HL-60/S4 treated with retinoic acid at 250 ng/mL for 4 days and 3 days (cell line): Measurements from ENCODE around the gene GRPEL2.

Source experiments
- in situ Hi-C: fragments of 300-500 bp; cut with MboI; formaldehyde crosslinking; loops from 2 replicates; pipeline ENCODE4 v1.7.0; 2022; ENCODE audit warnings: low sequenced_read_pairs

Gene GRPEL2

GRCh38 chr5:149355688-149356087 lies 10.4 kb downstream of the GRPEL2 start:
- in situ Hi-C loops: no loop called here

GRCh38 chr5:149356391-149356790 lies 11.1 kb downstream of the GRPEL2 start:
- in situ Hi-C loops: no loop called here

GRCh38 chr5:149357370-149358293 lies 12.3 kb downstream of the GRPEL2 start, which contains the start of gene PCYOX1L:
TSS of gene PCYOX1L (plus strand) at chr5:149358046. CDS start at chr5:149358069, 23 bp downstream.
- in situ Hi-C loops: no loop called here

GRCh38 chr5:149358294-149358651 lies 13.0 kb downstream of the GRPEL2 start:
- in situ Hi-C loops: no loop called here

GRCh38 chr5:149358868-149359495 lies 13.7 kb downstream of the GRPEL2 start:
- in situ Hi-C loops: no loop called here

GRCh38 chr5:149360272-149360671 lies 15.0 kb downstream of the GRPEL2 start:
- in situ Hi-C loops: no loop called here

GRCh38 chr5:149362541-149362940 lies 17.2 kb downstream of the GRPEL2 start:
- in situ Hi-C loops: no loop called here

- in situ Hi-C loops: no loop called here
Observed at GRCh38 chr5:149363358-149363757, 18.1 kb downstream of the GRPEL2 start.

- in situ Hi-C loops: no loop called here
Observed at GRCh38 chr5:149363936-149364335, 18.6 kb downstream of the GRPEL2 start.

- in situ Hi-C loops: no loop called here
Observed at GRCh38 chr5:149364719-149365118, 19.4 kb downstream of the GRPEL2 start.

- in situ Hi-C loops: no loop called here
Observed at GRCh38 chr5:149365418-149365817, 20.1 kb downstream of the GRPEL2 start.

- in situ Hi-C loops: no loop called here
Observed at GRCh38 chr5:149366169-149366729, 20.9 kb downstream of the GRPEL2 start.

- in situ Hi-C loops: no loop called here
Observed at GRCh38 chr5:149367249-149367971, 22.1 kb downstream of the GRPEL2 start.

GRCh38 chr5:149367972-149368645 lies 22.8 kb downstream of the GRPEL2 start:
- in situ Hi-C loops: no loop called here

- in situ Hi-C loops: no loop called here
Observed at GRCh38 chr5:149370878-149371277, 25.6 kb downstream of the GRPEL2 start.

GRCh38 chr5:149371296-149371962 lies 26.1 kb downstream of the GRPEL2 start:
- in situ Hi-C loops: no loop called here

GRCh38 chr5:149372076-149372795 lies 26.9 kb downstream of the GRPEL2 start:
- in situ Hi-C loops: no loop called here

GRCh38 chr5:149372932-149373331 lies 27.6 kb downstream of the GRPEL2 start:
- in situ Hi-C loops: no loop called here

GRCh38 chr5:149374303-149374702 lies 29.0 kb downstream of the GRPEL2 start:
- in situ Hi-C loops: no loop called here
